HepG2 (cell line): Measurements from ENCODE around the gene HYOU1. TPM values are rescaled to one million over a fixed set of nuclear protein-coding genes. Genes with fewer than 3 reads are reported as not detected.

Experiments used
- ATAC-seq: fragments of 200-7000 bp; cut with Tn5 transposase; 3 replicates; pipeline ENCODE4 v1.9.1; 2020; ENCODE audit warnings: mild to moderate bottlenecking, moderate library complexity
- BruUV-seq: library from RNA; stranded (reverse); fragments of 400-500 nt; replicated peaks from 2 replicates; lab custom pipeline; 2021; lab: Mats Ljungman, UMichigan
- CTCF ChIA-PET: fragments of 300-600 bp; formaldehyde crosslinking; extraction: SDS; loops from one replicate; lab custom pipeline; 2021; ENCODE audit warnings: low total read pairs, inconsistent platforms, low intra/inter-chr PET ratio; lab: Yijun Ruan, JAX
- POLR2A ChIA-PET: fragments of 350-600 bp; sonication (Branson Sonifier 250); formaldehyde crosslinking; loops from one replicate; lab custom pipeline; 2020; ENCODE audit warnings: antibody characterized with exemption, inconsistent platforms; lab: Yijun Ruan, JAX
- DNase-seq: peaks from one replicate; pipeline ENCODE4 v3.0.0-alpha.2; 2015; ENCODE audit warnings: low spot score
- FAIRE-seq: peaks from 3 replicates; lab custom pipeline; 2011; peaks lifted over from hg19 to GRCh38; lab: Jason Lieb, UNC
- H2AFZ ChIP-seq: one replicate; pipeline ENCODE4 v1.6.1; 2011; ENCODE audit warnings: low read length, inconsistent platforms
- H3K27ac ChIP-seq: fragments of 300-600 bp; 3 replicates; pipeline ENCODE4 v1.8.0; 2011; ENCODE audit warnings: mixed run types, mild to moderate bottlenecking, mixed read lengths, low read length, inconsistent platforms; ENCODE audit not compliant: insufficient read depth; ENCODE audit errors: extremely low read length
- H3K27me3 ChIP-seq, 2 experiments: fragments of 200-600 bp in 1 of 2; 2 replicates in 1 of 2; 3 replicates in 1 of 2; pipeline versions ENCODE4 v1.6.0 to v1.8.0; 2011; ENCODE audit warnings: low read length in 2 of 2, mild to moderate bottlenecking in 2 of 2, moderate library complexity in 2 of 2, inconsistent platforms in 1 of 2; ENCODE audit not compliant: insufficient read depth in 2 of 2, control insufficient read depth in 1 of 2
- H3K36me3 ChIP-seq, 2 experiments: fragments of 200-600 bp in 1 of 2; replicated peaks in 1 of 2; 2 replicates in 1 of 2; 3 replicates in 1 of 2; pipeline versions ENCODE4 v1.5.1 to v1.8.0; 2011; ENCODE audit warnings: low read length in 2 of 2, inconsistent platforms in 1 of 2; ENCODE audit not compliant: insufficient read depth in 2 of 2, control insufficient read depth in 1 of 2
- H3K4me1 ChIP-seq: 2 replicates; pipeline ENCODE4 v1.5.1; 2012; ENCODE audit warnings: low read length, inconsistent platforms; ENCODE audit not compliant: insufficient read depth
- H3K4me2 ChIP-seq: 2 replicates; pipeline ENCODE4 v1.6.0; 2011; ENCODE audit warnings: low read depth, low read length, inconsistent platforms
- H3K4me3 ChIP-seq, 3 experiments: fragments of 200-600 bp in 1 of 3; sonication (generic), shearing (Covaris generic) in 1 of 3; replicated peaks in 1 of 3; 2 replicates each; pipeline ENCODE4 v1.5.1; 2011 to 2016; ENCODE audit warnings: low read length in 3 of 3, inconsistent platforms in 2 of 3, low read depth in 2 of 3, mild to moderate bottlenecking in 2 of 3, control low read depth in 1 of 3, mixed read lengths in 1 of 3; ENCODE audit not compliant: insufficient read depth in 1 of 3
- H3K79me2 ChIP-seq: one replicate; pipeline ENCODE4 v1.6.1; 2011; ENCODE audit warnings: low read length, inconsistent platforms; ENCODE audit not compliant: insufficient read depth
- H3K9ac ChIP-seq: 2 replicates; pipeline ENCODE4 v1.6.0; 2011; ENCODE audit warnings: mild to moderate bottlenecking, low read depth, low read length, inconsistent platforms; ENCODE audit not compliant: insufficient read depth
- H3K9me3 ChIP-seq: 2 replicates; pipeline ENCODE4 v1.5.1; 2012; ENCODE audit warnings: mild to moderate bottlenecking, low read length
- H4K20me1 ChIP-seq: 2 replicates; pipeline ENCODE4 v1.6.0; 2011; ENCODE audit warnings: inconsistent platforms, mild to moderate bottlenecking, low read length, moderate library complexity; ENCODE audit not compliant: insufficient read depth
- CENPBD1 ChIP-seq: sonication (generic); formaldehyde crosslinking; IDR thresholded peaks from 2 replicates; pipeline ENCODE4 v1.8.0; 2022; ENCODE audit warnings: missing genetic modification reagents, low read depth, mild to moderate bottlenecking, borderline replicate concordance
- HOXA5 ChIP-seq: sonication (generic); formaldehyde crosslinking; IDR thresholded peaks from 2 replicates; pipeline ENCODE4 v1.4.0; 2020; ENCODE audit warnings: missing genetic modification reagents
- JUN ChIP-seq: sonication (generic); formaldehyde crosslinking; IDR thresholded peaks from 2 replicates; pipeline ENCODE4 v1.4.0; 2020; ENCODE audit warnings: mild to moderate bottlenecking, missing genetic modification reagents
- KLF11 ChIP-seq: IDR thresholded peaks from 2 replicates; pipeline ENCODE4 v1.6.1; 2016; ENCODE audit warnings: missing compliant biosample characterization
- RCOR2 ChIP-seq: IDR thresholded peaks from 2 replicates; pipeline ENCODE4 v1.6.1; 2016; ENCODE audit warnings: missing biosample characterization, missing genetic modification reagents
- SALL1 ChIP-seq: sonication (generic); formaldehyde crosslinking; IDR thresholded peaks from 2 replicates; pipeline ENCODE4 v1.8.0; 2022; ENCODE audit warnings: mild to moderate bottlenecking, missing genetic modification reagents
- SAP130 ChIP-seq: IDR thresholded peaks from 2 replicates; pipeline ENCODE4 v1.6.1; 2016; ENCODE audit warnings: low read depth
- SMAD1 ChIP-seq: sonication (generic); formaldehyde crosslinking; IDR thresholded peaks from 2 replicates; pipeline ENCODE4 v1.4.0; 2020; ENCODE audit warnings: missing genetic modification reagents, low read depth, mild to moderate bottlenecking, borderline replicate concordance
- SRSF9 ChIP-seq: fragments of 200-400 bp; formaldehyde crosslinking; IDR thresholded peaks from 2 replicates; pipeline ENCODE4 v1.6.1; 2018; ENCODE audit warnings: borderline replicate concordance, mild to moderate bottlenecking, low read depth, low read length; ENCODE audit not compliant: insufficient read depth, poor library complexity, severe bottlenecking
- TBP ChIP-seq: sonication (generic); formaldehyde crosslinking; IDR thresholded peaks from 2 replicates; pipeline ENCODE4 v1.5.0; 2020; ENCODE audit warnings: missing genetic modification reagents
- ZNF382 ChIP-seq: sonication (generic); formaldehyde crosslinking; IDR thresholded peaks from 2 replicates; pipeline ENCODE4 v1.5.0; 2020; ENCODE audit warnings: missing genetic modification reagents, mild to moderate bottlenecking, borderline replicate concordance
- ZNF563 ChIP-seq: sonication (generic); formaldehyde crosslinking; IDR thresholded peaks from 2 replicates; pipeline ENCODE4 v1.8.0; 2022; ENCODE audit warnings: mild to moderate bottlenecking, moderate library complexity, missing genetic modification reagents
- ZNF720 ChIP-seq: sonication (generic); formaldehyde crosslinking; IDR thresholded peaks from 2 replicates; pipeline ENCODE4 v1.4.0; 2020; ENCODE audit warnings: missing genetic modification reagents
- WGBS: methylation state at CpG from one replicate; pipeline ENCODE4 v1.1.6; 2017; ENCODE audit warnings: low lambda C conversion rate; 5-methylcytosine and 5-hydroxymethylcytosine counted together
- in situ Hi-C: cut with HindIII; loops from 2 replicates; pipeline ENCODE4 v1.10.0; 2017; ENCODE audit warnings: low pct_unique_long_range_greater_than_20kb; ENCODE audit not compliant: extremely low pct_ligation_motif_present
- intact Hi-C: fragments of 100-400 bp; cut with micrococcal nuclease; formaldehyde crosslinking; loops from one replicate; pipeline ENCODE4 v1.10.0; 2022; ENCODE audit not compliant: unreplicated experiment
- polyA plus RNA-seq, 8 experiments: library from polyadenylated mRNA; depleted of rRNA in 3 of 8; stranded (reverse) in 7 of 8; unstranded in 1 of 8; fragments of >200 nt; fragmentation: Illumina TruSeq in 4 of 8; extraction: Trizol in 4 of 8; gene quantifications; 2 replicates each; pipeline versions ENCODE4 v1.2.1 to v1.2.3, GENCODE V29; 2011 to 2016; ENCODE audit warnings: low read depth in 4 of 8, missing spikeins in 1 of 8, mixed read lengths in 1 of 8; ENCODE audit not compliant: insufficient read depth in 1 of 8
- total RNA-seq, 5 experiments: library from RNA; depleted of rRNA; stranded (reverse); fragments of >200 nt; fragmentation: Illumina TruSeq; extraction: Trizol; gene quantifications; 2 replicates each; pipeline ENCODE4 v1.2.3, GENCODE V29; 2016; ENCODE audit warnings: low read depth in 1 of 5

Gene HYOU1
- total and polyA plus RNA-seq, 2 of the 13 experiments (the other 11 are each of a cell fraction or from before 2014, with no cell fraction given), result 127 to 155 TPM

GRCh38 chr11:119019996-119020395 lies 37.0 kb downstream of the HYOU1 start:
- H3K4me2 ChIP-seq, result peak overlapping the region; percentile 91
- TF ChIP-seq HOXA5 (CRISPR knock-in tag) (no peak), ZNF563 (no peak), ZNF720 (CRISPR knock-in tag) (no peak), JUN (no peak), TBP (no peak), CENPBD1 (no peak), KLF11 (no peak), SMAD1 (CRISPR knock-in tag) (no peak), SAP130 (0 out of 2 replicates have a peak, but pooled peaks have one; percentile 17), RCOR2 (CRISPR knock-in tag) (no peak), SALL1 (CRISPR knock-in tag) (0 out of 2 replicates have a peak, but pooled peaks have one; percentile 13), ZNF382 (no peak), SRSF9 (no peak)
- H2AFZ ChIP-seq, result no peak overlapping the region
- peaks cover 22% of the 10 kb centered on the region for H4K20me1 ChIP-seq
- peaks cover 58% of the 10 kb centered on the region for H3K79me2 ChIP-seq
- peaks cover 3 to 22% of the 10 kb centered on the region in 2 experiments; a peak in 4 of 5 replicates for H3K36me3 ChIP-seq
- DNase-seq, result no peak
- intact Hi-C loops, result no loop called here
- BruUV-seq, result no TSS peak
- peak overlapping the region; percentile 93; the same call in 1 of the 2 replicates for H3K9ac ChIP-seq
- 7% methylated on average over 2 of the region's 2 CpGs for WGBS
- CTCF ChIA-PET, result no interaction called here
- POLR2A ChIA-PET, result interaction anchor here (0.9 to 6.9 kb wide), 7 partner anchors 9 to 109 kb away, joined by 3 to 66 read pairs (median 3); partner anchors contain the start of genes CENATAC, HYOU1 and SLC37A4
- ATAC-seq, result no peak
- peak overlapping the region; percentile 45 for H3K27ac ChIP-seq
- in situ Hi-C loops, result no loop called here
- peak overlapping the region; percentile 72 to 99 (median 93) for H3K4me3 ChIP-seq
- no peaks in the 10 kb centered on the region for H3K9me3 ChIP-seq
- FAIRE-seq, result no peak
- H3K27me3 ChIP-seq, result peaks cover 0 to 4% of the 10 kb centered on the region in 2 experiments; a peak in 2 of 5 replicates
- H3K4me1 ChIP-seq, result peaks cover 77% of the 10 kb centered on the region
